HPDE6-E6E7 (cell line): Measurements from ENCODE around the gene TMIGD1.
A peak's percentile ranks its signal among the peaks of the same experiment; 100 is the strongest.

ENCODE experiments used
- DNase-seq: peaks from one replicate; pipeline ENCODE4 v3.0.0; 2011; ENCODE audit warnings: missing footprints; ENCODE audit errors: extremely low spot score

The TMIGD1 gene

DNA sequence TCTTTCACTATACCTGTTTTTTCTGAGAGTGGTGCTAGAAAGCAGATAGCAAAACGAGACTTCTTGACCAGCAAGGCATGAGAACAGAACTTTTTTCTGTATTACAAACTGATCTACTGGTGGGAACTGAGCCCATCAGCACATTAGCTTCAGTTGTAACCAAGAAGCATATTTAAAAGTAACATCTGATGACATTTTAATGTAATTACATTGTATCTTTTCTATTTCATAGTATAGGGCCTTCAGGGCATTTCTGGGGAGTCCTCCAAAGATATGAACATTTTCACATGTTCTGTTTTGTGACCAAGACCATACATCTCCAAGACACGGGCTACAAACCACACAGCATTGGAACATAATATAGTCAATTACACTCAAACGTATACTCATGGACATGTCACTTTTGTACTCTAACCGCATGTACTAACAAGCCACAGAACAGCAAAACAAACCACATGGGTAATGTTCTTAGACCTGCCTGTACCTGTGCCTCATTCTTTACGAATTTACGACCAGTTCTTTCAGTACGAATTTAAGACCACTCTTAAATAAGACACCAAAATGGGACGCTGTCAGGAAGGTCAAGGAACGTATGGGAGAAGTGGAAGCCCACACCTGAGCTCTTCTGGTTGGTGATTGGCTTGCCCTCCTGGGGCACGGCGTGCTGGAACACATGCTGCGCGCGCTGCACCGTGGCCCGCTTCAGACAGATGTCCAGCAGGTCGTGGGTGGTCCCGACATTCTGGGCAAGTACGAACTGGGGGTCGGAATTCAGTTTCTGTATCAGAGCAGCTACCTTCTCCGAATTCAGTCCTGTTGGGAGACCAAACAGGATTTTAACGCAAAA, 42.9 kb downstream of the TMIGD1 start:
- peak; percentile 64 for DNase-seq

DNA sequence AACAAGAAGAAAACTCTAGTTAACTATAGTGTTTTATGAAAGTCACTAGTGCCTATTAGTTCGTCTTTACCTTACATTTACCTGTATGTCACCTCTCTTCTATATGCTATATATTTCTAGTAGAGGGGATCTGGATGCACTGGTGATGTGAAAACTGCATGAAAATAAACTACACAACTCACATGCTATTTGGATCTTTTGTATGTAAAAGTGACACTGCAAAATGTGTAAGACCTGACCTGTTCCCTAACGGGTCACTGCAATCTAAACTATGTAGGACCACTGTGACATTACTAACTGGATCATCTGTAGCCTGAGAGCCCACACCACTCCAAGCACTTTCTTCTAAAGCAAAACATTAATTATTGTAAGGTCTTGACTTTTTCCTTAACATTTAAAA, 43.8 kb downstream of the TMIGD1 start:
- no peak for DNase-seq

DNA sequence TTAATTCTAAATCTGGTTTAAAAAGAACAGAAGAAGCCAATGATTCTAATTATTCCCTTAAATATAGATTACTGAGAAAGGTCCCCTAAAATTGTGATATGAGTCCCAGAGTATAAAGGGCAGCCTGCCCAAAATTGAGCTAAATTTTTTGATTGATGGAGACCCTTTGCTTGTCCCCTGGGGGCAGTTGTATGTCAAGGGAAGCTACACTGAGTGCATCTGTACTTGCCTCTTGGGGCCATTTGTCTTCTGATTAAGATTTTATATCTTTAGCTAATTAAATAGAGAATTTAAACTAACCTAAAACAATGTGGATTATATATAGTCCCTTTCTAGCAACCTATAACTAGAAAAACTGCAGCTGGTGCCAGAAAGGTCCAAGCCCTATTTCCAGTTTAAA, 54.7 kb downstream of the TMIGD1 start:
- no peak for DNase-seq

DNA sequence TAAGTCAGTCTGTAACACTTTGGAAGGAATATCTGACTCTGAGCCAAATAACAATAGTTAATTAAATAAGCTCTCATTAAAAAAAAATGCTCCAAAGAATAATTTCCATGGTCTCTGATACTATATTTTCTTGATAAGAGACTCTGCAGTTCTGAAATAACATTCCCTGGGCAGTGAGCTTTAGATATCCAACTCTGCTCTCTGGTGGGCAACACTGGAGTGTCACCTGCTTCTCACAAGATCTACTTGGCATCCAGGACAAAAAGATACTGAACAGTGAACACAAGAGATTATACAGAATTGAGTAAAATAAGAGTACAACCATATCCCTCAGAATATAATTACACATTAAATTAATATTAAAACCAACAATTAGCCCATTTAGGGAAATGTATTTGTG, 55.8 kb downstream of the TMIGD1 start:
- no peak for DNase-seq

DNA sequence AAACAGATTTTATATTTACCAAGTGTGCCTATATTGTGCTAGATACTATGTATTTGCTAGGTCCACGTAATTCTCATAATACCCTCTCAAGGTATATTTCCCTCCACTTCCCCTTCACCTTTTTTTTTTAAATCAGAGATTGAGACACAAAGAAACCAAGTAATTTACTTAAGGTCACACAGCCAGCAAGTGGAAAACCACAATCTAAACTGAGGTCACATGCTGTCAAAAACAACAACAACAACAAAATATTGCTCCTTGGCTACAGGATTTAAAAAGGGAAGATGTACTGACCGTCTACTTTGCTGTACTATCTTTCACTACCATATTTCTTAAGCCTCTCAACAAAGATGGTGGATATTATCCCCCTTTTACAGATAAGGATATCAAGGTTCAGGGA, 57.9 kb downstream of the TMIGD1 start:
- DNase-seq: no peak

DNA sequence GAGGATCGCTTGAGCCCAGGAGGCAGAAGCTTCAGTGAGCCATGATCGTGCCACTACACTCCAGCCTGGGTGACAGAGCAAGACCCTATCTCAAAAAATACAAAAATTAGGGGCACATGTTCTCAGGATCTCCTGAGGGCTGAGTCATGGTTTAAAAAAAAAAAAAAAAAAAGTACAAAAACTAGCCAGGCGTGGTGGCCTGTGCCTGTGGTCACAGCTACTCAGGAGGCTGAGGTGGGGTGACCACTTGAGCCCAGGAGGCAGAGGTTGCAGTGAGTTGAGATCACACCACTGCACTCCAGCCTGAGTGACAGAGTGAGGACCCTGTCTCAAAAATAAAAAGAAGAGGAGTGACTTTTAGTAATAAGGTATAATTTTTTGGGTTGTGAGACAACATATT, 59.0 kb downstream of the TMIGD1 start:
- DNase-seq: no peak

DNA sequence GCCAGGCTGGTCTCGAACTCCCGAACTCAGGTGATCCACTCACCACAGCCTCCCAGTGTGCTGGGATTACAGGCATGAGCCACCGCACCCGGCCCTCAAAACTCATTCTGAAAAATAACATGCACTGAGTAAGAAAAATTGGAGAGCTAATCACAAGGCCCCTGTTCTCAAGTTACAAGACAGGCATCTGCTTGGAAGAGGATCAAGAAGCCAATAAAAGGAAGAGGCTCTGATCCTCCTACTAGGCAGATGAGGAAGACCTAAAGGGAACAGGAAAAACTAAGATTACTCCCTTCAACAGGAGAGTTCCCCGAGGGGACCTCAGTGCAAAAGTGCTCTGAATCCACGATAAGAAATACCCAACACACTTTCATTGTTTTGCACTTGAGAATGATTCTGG, 60.5 kb downstream of the TMIGD1 start:
- no peak for DNase-seq

DNA sequence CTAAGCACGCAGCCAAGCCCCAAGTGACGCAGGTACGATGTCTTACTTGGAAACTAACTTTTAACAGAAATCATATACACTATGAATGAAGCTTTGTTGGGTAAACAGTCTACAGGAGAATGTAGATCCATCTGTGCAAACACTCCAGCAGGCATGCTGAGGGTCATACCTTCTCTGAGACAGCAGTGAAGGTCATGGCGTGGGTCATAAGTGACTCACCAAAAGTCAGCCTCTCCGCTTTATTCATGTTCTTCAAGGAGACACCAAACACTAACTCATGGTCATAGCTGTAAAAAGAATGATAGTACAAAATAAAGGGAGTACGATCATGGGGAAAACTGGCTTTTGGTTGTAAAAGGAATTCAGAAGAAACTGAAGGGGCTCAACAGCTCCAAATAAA, 62.8 kb downstream of the TMIGD1 start:
- DNase-seq: no peak

DNA sequence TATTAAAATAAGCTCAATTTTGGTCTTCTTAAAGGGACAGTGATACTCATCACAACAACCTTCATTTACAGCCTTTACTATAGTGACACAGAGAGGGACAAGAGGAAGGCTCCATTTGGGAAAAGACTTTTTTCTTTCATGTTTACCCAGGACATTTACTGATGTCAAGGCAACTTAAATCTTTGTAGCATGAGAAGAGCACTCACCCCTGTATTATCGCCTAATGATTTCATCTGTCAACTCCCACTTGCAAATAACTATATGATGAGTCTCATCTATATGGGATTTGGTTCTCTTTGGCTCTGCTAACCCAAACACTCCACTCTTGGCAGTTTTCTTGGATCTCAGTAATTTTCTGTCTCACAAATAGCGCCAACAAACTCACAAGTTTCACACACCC, 66.2 kb downstream of the TMIGD1 start:
- DNase-seq: no peak
